Measurements from ENCODE around the gene FBXW9. TPM values are rescaled to one million over a fixed set of nuclear protein-coding genes. Genes with fewer than 3 reads are reported as not detected.
A peak's percentile ranks its signal among the peaks of the same experiment; 100 is the strongest.

The FBXW9 gene
- polyA plus RNA-seq, 3 donors: 4.4 to 7.2 (median 5.1) TPM

GRCh38 chr19:12689012-12689411 is 7.4 kb downstream of the FBXW9 start:
- Histone ChIP-seq H3K9me3 (replicated peaks in 1 of 2; ENCODE audit: control insufficient read depth in 1 of 2, insufficient read depth in 1 of 2, low read length in 2 of 2) (no peaks in the 10 kb centered on the region), H4K20me1 (ENCODE audit: insufficient read depth, low read length) (no peaks in the 10 kb centered on the region), H3K4me2 (replicated peaks; ENCODE audit: extremely low read depth, low read length, poor library complexity, severe bottlenecking) (no peak overlapping the region), H3K36me3 (replicated peaks in 1 of 2; ENCODE audit: control insufficient read depth in 1 of 2, insufficient read depth in 2 of 2, low read length in 2 of 2) (peaks cover 0 to 2% of the 10 kb centered on the region in 2 donors), H2AFZ (ENCODE audit: insufficient read depth, low read depth, low read length, poor library complexity, severe bottlenecking) (no peak overlapping the region), H3K27ac (ENCODE audit: low read depth in 1 of 2, low read length in 2 of 2) (no peak overlapping the region), H3K79me2 (ENCODE audit: insufficient read depth, low read length) (no peaks in the 10 kb centered on the region), H3K4me3 (replicated peaks in 1 of 3; ENCODE audit: low read depth in 2 of 3, low read length in 3 of 3) (no peak overlapping the region), H3K27me3 (ENCODE audit: control insufficient read depth in 2 of 2, insufficient read depth in 2 of 2, low read length in 2 of 2) (no peaks in the 10 kb centered on the region), H3K9ac (ENCODE audit: insufficient read depth, low read length, poor library complexity, severe bottlenecking) (no peak overlapping the region), H3K4me1 (ENCODE audit: control insufficient read depth in 1 of 2, insufficient read depth in 2 of 2, low read length in 2 of 2) (no peaks in the 10 kb centered on the region)
- Mint-ChIP-seq H3K4me3 (no peak overlapping the region), H3K36me3 (no peaks in the 10 kb centered on the region), H3K9me3 (no peaks in the 10 kb centered on the region), H3K27me3 (ENCODE audit: low read depth in 3 of 3) (peaks cover 0 to 1% (median 0%) of the 10 kb centered on the region in 3 donors), H3K4me1 (peaks cover 8% of the 10 kb centered on the region), H3K27ac (no peak overlapping the region)
- 74% methylated on average over 12 of the region's 12 CpGs for WGBS (ENCODE audit: insufficient coverage)
- intact Hi-C loops (cut with micrococcal nuclease): no loop called here
- TF ChIP-seq, protein P1, sequence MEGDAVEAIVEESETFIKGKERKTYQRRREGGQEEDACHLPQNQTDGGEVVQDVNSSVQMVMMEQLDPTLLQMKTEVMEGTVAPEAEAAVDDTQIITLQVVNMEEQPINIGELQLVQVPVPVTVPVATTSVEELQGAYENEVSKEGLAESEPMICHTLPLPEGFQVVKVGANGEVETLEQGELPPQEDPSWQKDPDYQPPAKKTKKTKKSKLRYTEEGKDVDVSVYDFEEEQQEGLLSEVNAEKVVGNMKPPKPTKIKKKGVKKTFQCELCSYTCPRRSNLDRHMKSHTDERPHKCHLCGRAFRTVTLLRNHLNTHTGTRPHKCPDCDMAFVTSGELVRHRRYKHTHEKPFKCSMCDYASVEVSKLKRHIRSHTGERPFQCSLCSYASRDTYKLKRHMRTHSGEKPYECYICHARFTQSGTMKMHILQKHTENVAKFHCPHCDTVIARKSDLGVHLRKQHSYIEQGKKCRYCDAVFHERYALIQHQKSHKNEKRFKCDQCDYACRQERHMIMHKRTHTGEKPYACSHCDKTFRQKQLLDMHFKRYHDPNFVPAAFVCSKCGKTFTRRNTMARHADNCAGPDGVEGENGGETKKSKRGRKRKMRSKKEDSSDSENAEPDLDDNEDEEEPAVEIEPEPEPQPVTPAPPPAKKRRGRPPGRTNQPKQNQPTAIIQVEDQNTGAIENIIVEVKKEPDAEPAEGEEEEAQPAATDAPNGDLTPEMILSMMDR (IDR thresholded peaks at IDR 0.05): no peak
- DNase-seq: no peak

DNA sequence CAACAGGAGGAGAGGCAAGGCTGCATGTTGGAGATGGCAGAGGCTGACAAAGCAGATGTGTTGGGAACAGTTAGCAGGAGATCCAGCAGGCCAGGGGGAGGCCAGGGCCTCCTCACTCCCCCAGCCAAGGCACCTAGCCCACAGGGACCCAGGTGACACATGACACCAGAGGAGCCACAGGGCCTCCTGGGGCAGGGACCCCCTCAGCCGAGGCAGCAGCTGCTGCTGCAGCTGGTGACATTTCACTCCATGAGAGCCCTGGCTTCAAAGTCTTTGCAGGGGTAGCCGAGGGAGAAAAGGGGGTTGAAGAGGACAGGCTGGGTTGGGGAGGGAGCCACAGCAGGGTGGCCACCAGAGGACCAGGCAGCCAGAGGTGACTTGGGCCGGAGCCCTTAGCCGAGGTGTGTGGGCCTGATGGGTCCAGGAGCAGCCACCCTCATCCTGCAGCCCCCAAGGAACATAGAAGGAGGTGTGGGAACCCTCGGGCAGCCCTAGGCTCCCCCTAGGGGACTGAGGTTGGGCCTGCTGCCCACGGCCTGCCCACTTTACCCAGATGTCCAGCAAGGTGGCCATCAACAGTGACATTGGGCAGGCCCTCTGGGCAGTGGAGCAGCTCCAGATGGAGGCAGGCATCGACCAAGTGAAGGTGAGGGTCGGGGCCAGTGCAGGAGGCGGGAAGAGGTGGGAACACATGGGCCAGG is 8.8 kb downstream of the FBXW9 start, which contains the start of gene GNG14:
Gene GNG14, plus strand, starts transcription at position 503 of the 701 bp plus-strand sequence. Its CDS starts 51 bp downstream, at position 554.
- no peak within 1 kb of the TSS for H3K4me3 Mint-ChIP-seq

More for the DNA sequence above, 8.8 kb downstream of the FBXW9 start, which contains the start of gene GNG14:
- H4K20me1 ChIP-seq (ENCODE audit: insufficient read depth, low read length): no peaks in the 10 kb centered on the region
- TF ChIP-seq, protein P1 (IDR thresholded peaks at IDR 0.05): no peak
- H3K4me2 ChIP-seq (replicated peaks; ENCODE audit: extremely low read depth, low read length, poor library complexity, severe bottlenecking): no peak within 1 kb of the TSS
- Mint-ChIP-seq H3K36me3 (no peaks in the 10 kb centered on the region), H3K27ac (peak within 1 kb of the TSS in 3 of 7 donors; percentile 46 to 68 (median 60)), H3K4me1 (peaks cover 8% of the 10 kb centered on the region), H3K27me3 (ENCODE audit: low read depth in 3 of 3) (peaks cover 0 to 1% (median 0%) of the 10 kb centered on the region in 3 donors), H3K9me3 (no peaks in the 10 kb centered on the region)
- H3K9ac ChIP-seq (ENCODE audit: insufficient read depth, low read length, poor library complexity, severe bottlenecking): no peak within 1 kb of the TSS
- H3K27me3 ChIP-seq (ENCODE audit: control insufficient read depth in 2 of 2, insufficient read depth in 2 of 2, low read length in 2 of 2): no peaks in the 10 kb centered on the region
- H3K79me2 ChIP-seq (ENCODE audit: insufficient read depth, low read length): no peaks in the 10 kb centered on the region
- H3K36me3 ChIP-seq (replicated peaks in 1 of 2; ENCODE audit: control insufficient read depth in 1 of 2, insufficient read depth in 2 of 2, low read length in 2 of 2): peaks cover 0 to 2% of the 10 kb centered on the region in 2 donors
- no peak within 1 kb of the TSS for H3K27ac ChIP-seq (ENCODE audit: low read depth in 1 of 2, low read length in 2 of 2)
- WGBS (ENCODE audit: insufficient coverage): 88% methylated on average over 7 of the region's 9 CpGs
- intact Hi-C loops (cut with micrococcal nuclease): no loop called here
- H3K9me3 ChIP-seq (replicated peaks in 1 of 2; ENCODE audit: control insufficient read depth in 1 of 2, insufficient read depth in 1 of 2, low read length in 2 of 2): no peaks in the 10 kb centered on the region
- no peak for DNase-seq
- H3K4me3 ChIP-seq (replicated peaks in 1 of 3; ENCODE audit: low read depth in 2 of 3, low read length in 3 of 3): no peak within 1 kb of the TSS
- no peak within 1 kb of the TSS for H2AFZ ChIP-seq (ENCODE audit: insufficient read depth, low read depth, low read length, poor library complexity, severe bottlenecking)
- H3K4me1 ChIP-seq (ENCODE audit: control insufficient read depth in 1 of 2, insufficient read depth in 2 of 2, low read length in 2 of 2): no peaks in the 10 kb centered on the region

Data from CD14-positive monocyte (primary cell).